ENCODE results near the gene DCTD.

- no peak for TF ChIP-seq POLR2AphosphoS5 (IDR thresholded peaks at IDR 0.05; ENCODE audit: borderline replicate concordance, low read depth, low read length)
- TF ChIP-seq EZH2 (IDR thresholded peaks at IDR 0.05): no peak
Measured at GRCh38 chr4:182856862-182857261, 60.3 kb downstream of the DCTD start.

Measured in SK-N-MC (cell line).